Progenitor cell of endocrine pancreas (in vitro differentiated cells): ENCODE measurements around the gene ZNF24. TPM values are rescaled to one million over a fixed set of nuclear protein-coding genes. Genes with fewer than 3 reads are reported as not detected.

Experiments
- DNase-seq: peaks from one replicate; pipeline ENCODE4 v3.0.0; 2021; ENCODE audit warnings: low spot score; ENCODE audit not compliant: unreplicated experiment
- H3K27ac Mint-ChIP-seq: 2 replicates; pipeline ENCODE4 v1.8.0; 2021; ENCODE audit warnings: mild to moderate bottlenecking, moderate library complexity, mixed read lengths
- H3K27me3 Mint-ChIP-seq: 2 replicates; pipeline ENCODE4 v1.8.0; 2021; ENCODE audit warnings: mixed read lengths
- H3K36me3 Mint-ChIP-seq: 2 replicates; pipeline ENCODE4 v1.8.0; 2022; ENCODE audit warnings: mixed read lengths; ENCODE audit not compliant: insufficient read depth
- H3K4me1 Mint-ChIP-seq: 2 replicates; pipeline ENCODE4 v1.8.0; 2021; ENCODE audit warnings: low read depth, mixed read lengths
- H3K4me3 Mint-ChIP-seq: 2 replicates; pipeline ENCODE4 v1.8.0; 2021; ENCODE audit warnings: low read depth, mild to moderate bottlenecking, moderate library complexity, mixed read lengths
- H3K9me3 Mint-ChIP-seq: 2 replicates; pipeline ENCODE4 v1.8.0; 2021; ENCODE audit warnings: low read depth, mixed read lengths
- total RNA-seq: library from RNA; stranded (reverse); gene quantifications from 2 replicates; pipeline ENCODE4 v1.2.1, GENCODE V29; 2021
- TF ChIP-seq, protein P1 (sequence below): fragments of 200-600 bp; sonication (generic); IDR thresholded peaks from one replicate; pipeline ENCODE4 v1.5.0; 2021; ENCODE audit warnings: antibody characterized with exemption, mild to moderate bottlenecking; ENCODE audit not compliant: unreplicated experiment

Gene ZNF24
- total RNA-seq, 1 donor from 2014 or later = 76.1 TPM

DNA sequence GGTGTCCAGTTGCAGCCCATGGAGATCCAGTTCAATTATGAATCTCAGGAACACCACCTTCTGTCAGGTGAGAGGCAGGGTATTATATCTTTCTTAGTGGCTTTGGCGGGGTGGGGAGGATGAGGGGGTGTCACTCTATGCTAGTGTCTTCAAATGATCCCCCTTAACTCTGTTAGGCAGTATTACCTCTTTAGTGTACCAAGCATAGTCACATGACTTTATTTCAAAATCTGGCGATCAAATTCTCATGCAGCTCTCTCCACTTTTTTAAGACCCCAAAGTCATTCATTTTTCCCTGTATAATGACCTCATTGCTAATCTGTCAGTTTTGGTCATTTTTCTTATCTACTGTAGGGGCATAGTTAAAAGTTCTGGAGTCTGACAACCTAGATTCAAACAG lies 53.1 kb downstream of the ZNF24 start:
- DNase-seq = no peak
- peak overlapping the region; percentile 99 for H3K27ac Mint-ChIP-seq
- peaks cover 20% of the 10 kb centered on the region for H3K4me1 Mint-ChIP-seq
- H3K27me3 Mint-ChIP-seq = no peaks in the 10 kb centered on the region
- peaks cover 25% of the 10 kb centered on the region for H3K36me3 Mint-ChIP-seq
- H3K9me3 Mint-ChIP-seq = peaks cover 14% of the 10 kb centered on the region
- TF ChIP-seq, protein P1, sequence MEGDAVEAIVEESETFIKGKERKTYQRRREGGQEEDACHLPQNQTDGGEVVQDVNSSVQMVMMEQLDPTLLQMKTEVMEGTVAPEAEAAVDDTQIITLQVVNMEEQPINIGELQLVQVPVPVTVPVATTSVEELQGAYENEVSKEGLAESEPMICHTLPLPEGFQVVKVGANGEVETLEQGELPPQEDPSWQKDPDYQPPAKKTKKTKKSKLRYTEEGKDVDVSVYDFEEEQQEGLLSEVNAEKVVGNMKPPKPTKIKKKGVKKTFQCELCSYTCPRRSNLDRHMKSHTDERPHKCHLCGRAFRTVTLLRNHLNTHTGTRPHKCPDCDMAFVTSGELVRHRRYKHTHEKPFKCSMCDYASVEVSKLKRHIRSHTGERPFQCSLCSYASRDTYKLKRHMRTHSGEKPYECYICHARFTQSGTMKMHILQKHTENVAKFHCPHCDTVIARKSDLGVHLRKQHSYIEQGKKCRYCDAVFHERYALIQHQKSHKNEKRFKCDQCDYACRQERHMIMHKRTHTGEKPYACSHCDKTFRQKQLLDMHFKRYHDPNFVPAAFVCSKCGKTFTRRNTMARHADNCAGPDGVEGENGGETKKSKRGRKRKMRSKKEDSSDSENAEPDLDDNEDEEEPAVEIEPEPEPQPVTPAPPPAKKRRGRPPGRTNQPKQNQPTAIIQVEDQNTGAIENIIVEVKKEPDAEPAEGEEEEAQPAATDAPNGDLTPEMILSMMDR = no peak
- peak overlapping the region; percentile 97 for H3K4me3 Mint-ChIP-seq

DNA sequence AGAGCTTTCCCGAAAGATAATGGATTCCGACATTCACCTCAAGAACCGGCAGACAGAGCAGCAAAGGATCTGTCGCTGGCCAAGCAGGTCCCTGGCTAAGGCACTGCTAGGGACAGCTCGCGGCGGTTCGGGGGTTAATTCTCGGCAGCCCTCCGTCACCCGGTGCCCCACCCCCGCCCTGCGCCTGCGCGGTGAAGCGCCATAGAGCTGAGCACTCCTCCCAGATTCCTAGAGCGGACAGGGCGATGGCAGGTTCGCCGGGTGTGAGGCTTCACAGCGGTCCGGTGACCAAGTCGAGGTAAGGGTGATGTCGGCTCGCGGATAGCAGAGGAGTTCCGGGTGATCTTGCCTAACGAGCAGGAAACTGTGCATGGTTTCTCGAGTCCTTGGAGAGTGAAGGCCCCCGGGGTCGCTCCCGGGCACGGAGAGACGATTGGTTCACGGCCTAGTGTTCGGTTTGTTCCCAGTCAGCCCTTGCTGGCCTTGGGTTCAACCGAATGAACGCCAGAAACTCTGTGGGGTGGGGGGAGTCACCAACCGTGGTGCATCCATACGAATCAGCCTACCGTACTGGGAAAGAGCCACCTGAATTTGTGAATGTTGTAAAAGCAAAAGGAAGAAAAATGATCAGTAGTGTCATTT lies 54.0 kb downstream of the ZNF24 start, which contains the start of gene ZSCAN30:
Gene ZSCAN30, minus strand, starts transcription at position 136 of the 642 bp plus-strand sequence. CDS start 25,877 bp downstream, outside the sequence.
- Mint-ChIP-seq H3K9me3 (peaks cover 21% of the 10 kb centered on the region), H3K27ac (peak within 1 kb of the TSS; percentile 99), H3K4me3 (peak within 1 kb of the TSS; percentile 97), H3K27me3 (no peaks in the 10 kb centered on the region), H3K4me1 (peaks cover 20% of the 10 kb centered on the region), H3K36me3 (peaks cover 25% of the 10 kb centered on the region)
- DNase-seq = peak; percentile 94
- TF ChIP-seq, protein P1 = no peak

DNA sequence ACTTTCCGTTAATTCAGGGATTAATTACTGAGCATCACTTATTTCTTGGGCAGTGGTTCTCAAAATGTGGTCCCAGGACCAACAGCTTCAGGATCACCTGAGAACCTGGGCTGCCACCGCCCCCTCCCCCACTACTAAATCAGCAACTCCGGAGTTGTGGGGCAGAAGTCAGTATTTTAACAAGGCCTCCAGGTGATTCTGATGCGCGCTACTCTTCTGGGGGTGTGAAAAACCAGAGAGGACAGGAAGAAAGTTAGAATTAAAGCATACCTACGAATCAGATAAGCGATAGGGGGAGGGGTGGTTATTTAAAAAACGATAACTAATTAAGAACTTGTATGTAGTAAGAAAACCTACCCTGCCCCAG lies 54.5 kb downstream of the ZNF24 start:
- peak overlapping the region; percentile 97 for H3K4me3 Mint-ChIP-seq
- H3K9me3 Mint-ChIP-seq = peaks cover 21% of the 10 kb centered on the region
- H3K27ac Mint-ChIP-seq = peak overlapping the region; percentile 99
- no peaks in the 10 kb centered on the region for H3K27me3 Mint-ChIP-seq
- H3K36me3 Mint-ChIP-seq = peaks cover 27% of the 10 kb centered on the region
- peaks cover 20% of the 10 kb centered on the region for H3K4me1 Mint-ChIP-seq
- TF ChIP-seq, protein P1 = no peak
- no peak for DNase-seq

DNA sequence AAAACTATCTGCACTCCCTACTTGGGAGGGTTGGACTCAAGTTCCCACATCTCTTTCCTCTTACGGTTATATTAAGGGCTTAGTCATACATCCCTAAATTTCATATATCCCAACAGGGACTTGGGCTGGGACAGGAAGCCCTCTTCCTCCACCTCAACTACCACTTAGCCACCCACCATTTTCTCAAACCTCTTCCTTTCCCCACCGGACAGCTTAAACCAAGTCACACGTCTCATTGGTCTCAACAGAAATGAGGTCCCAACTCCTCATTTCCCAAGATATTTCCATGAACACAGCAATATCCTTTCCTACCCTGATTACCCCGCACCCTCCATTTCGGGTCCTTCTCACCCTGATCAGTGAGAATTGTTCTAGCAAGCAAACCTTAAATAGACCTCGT lies 54.9 kb downstream of the ZNF24 start:
- TF ChIP-seq, protein P1 = no peak
- no peak for DNase-seq
- peak overlapping the region; percentile 97 for H3K4me3 Mint-ChIP-seq
- no peaks in the 10 kb centered on the region for H3K27me3 Mint-ChIP-seq
- H3K9me3 Mint-ChIP-seq = peaks cover 21% of the 10 kb centered on the region
- peaks cover 25% of the 10 kb centered on the region for H3K36me3 Mint-ChIP-seq
- peaks cover 20% of the 10 kb centered on the region for H3K4me1 Mint-ChIP-seq
- peak overlapping the region; percentile 99 for H3K27ac Mint-ChIP-seq

DNA sequence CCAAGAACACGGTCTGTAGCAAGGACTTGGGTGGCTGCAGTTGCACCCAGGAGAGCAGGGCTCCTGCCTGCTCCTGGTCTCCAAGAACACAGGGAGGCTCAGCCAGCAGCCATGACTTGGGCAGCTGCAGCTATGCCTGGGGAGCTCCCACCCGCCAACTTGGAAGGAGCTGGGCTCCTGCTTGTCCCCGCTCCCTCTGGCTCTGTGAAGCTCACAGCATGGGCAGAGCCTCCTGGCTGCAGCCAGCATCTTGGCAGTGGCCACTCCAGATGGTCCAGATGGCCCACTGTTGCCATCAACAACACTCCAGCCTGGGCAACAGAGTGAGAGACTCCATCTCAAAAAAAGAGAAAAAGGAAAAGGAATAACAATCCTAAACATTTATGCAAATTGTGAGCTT lies 59.4 kb downstream of the ZNF24 start:
- peaks cover 38% of the 10 kb centered on the region for H3K9me3 Mint-ChIP-seq
- no peak overlapping the region for H3K27ac Mint-ChIP-seq
- peaks cover 4% of the 10 kb centered on the region for H3K4me1 Mint-ChIP-seq
- DNase-seq = no peak
- peaks cover 42% of the 10 kb centered on the region for H3K36me3 Mint-ChIP-seq
- no peak overlapping the region for H3K4me3 Mint-ChIP-seq
- H3K27me3 Mint-ChIP-seq = no peaks in the 10 kb centered on the region
- TF ChIP-seq, protein P1 = no peak
